ENCODE data around the gene SENP6.

DNA sequence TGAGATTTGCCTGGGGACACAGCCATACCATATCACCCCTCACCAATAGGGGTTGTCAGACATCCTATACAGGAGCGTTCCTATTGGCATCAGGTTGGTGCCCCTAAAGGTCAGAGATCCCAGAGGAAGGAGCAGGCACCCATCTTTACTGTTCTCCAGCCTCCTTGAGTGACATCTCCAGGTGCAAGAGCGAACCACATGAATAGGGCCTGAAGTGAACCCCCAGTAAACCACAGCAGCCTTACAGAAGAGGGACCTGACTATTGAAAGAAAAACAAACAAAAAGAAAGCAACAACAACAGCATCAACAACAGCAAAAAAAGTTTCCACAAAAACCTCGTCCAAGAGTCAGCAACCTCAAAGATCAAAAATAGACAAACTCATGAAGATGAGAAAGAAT is 32.7 kb upstream of the SENP6 start:
- no peak for TF ChIP-seq POLR2A (IDR thresholded peaks at IDR 0.05)
- TF ChIP-seq, protein P1, sequence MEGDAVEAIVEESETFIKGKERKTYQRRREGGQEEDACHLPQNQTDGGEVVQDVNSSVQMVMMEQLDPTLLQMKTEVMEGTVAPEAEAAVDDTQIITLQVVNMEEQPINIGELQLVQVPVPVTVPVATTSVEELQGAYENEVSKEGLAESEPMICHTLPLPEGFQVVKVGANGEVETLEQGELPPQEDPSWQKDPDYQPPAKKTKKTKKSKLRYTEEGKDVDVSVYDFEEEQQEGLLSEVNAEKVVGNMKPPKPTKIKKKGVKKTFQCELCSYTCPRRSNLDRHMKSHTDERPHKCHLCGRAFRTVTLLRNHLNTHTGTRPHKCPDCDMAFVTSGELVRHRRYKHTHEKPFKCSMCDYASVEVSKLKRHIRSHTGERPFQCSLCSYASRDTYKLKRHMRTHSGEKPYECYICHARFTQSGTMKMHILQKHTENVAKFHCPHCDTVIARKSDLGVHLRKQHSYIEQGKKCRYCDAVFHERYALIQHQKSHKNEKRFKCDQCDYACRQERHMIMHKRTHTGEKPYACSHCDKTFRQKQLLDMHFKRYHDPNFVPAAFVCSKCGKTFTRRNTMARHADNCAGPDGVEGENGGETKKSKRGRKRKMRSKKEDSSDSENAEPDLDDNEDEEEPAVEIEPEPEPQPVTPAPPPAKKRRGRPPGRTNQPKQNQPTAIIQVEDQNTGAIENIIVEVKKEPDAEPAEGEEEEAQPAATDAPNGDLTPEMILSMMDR (IDR thresholded peaks at IDR 0.05), result no peak
